SH-SY5Y (cell line): ENCODE results near the gene LACTB.

ENCODE experiments used
- GATA2 ChIP-seq: IDR thresholded peaks from 2 replicates; pipeline ENCODE4 v1.6.1; 2011; ENCODE audit warnings: mild to moderate bottlenecking, low read depth, low read length
- GATA3 ChIP-seq: IDR thresholded peaks from 2 replicates; pipeline ENCODE4 v1.6.1; 2011; ENCODE audit warnings: low read depth, mild to moderate bottlenecking, low read length, moderate library complexity

GRCh38 chr15:63178034-63178433, 56.4 kb downstream of the LACTB start:
- TF ChIP-seq GATA2: no peak
- no peak for TF ChIP-seq GATA3
